IPS-11a (cell line): Measurements from ENCODE around the gene LRRC2.

Source experiments
- H3K4me3 ChIP-seq: one replicate; pipeline ENCODE4 v1.5.1; 2013; ENCODE audit warnings: low read depth, low read length, control low read depth

LRRC2 gene

GRCh38 chr3:46483825-46484224, 82.3 kb downstream of the LRRC2 start:
- H3K4me3 ChIP-seq, result no peak overlapping the region

GRCh38 chr3:46482632-46483350, 83.3 kb downstream of the LRRC2 start:
- H3K4me3 ChIP-seq, result no peak overlapping the region

- H3K4me3 ChIP-seq, result no peak overlapping the region
These were observed 84.5 kb downstream of the LRRC2 start for GRCh38 chr3:46481636-46482035.

- H3K4me3 ChIP-seq, result no peak overlapping the region
These were observed 85.5 kb downstream of the LRRC2 start for GRCh38 chr3:46480491-46481195.

GRCh38 chr3:46479696-46480095, 86.4 kb downstream of the LRRC2 start:
- H3K4me3 ChIP-seq, result no peak overlapping the region

GRCh38 chr3:46479021-46479420, 87.1 kb downstream of the LRRC2 start:
- no peak overlapping the region for H3K4me3 ChIP-seq

GRCh38 chr3:46478341-46478740, 87.8 kb downstream of the LRRC2 start:
- H3K4me3 ChIP-seq, result no peak overlapping the region

- H3K4me3 ChIP-seq, result no peak overlapping the region
These were observed 88.3 kb downstream of the LRRC2 start for GRCh38 chr3:46477756-46478155.

- H3K4me3 ChIP-seq, result no peak overlapping the region
These were observed 89.0 kb downstream of the LRRC2 start for GRCh38 chr3:46477145-46477544.

GRCh38 chr3:46472736-46473135, 93.4 kb downstream of the LRRC2 start:
- no peak overlapping the region for H3K4me3 ChIP-seq

GRCh38 chr3:46471371-46471914, 94.7 kb downstream of the LRRC2 start:
- H3K4me3 ChIP-seq, result no peak overlapping the region

GRCh38 chr3:46470831-46471230, 95.3 kb downstream of the LRRC2 start:
- H3K4me3 ChIP-seq, result no peak overlapping the region

- no peak overlapping the region for H3K4me3 ChIP-seq
These were observed 96.3 kb downstream of the LRRC2 start for GRCh38 chr3:46469680-46470357.

- no peak overlapping the region for H3K4me3 ChIP-seq
These were observed 97.1 kb downstream of the LRRC2 start for GRCh38 chr3:46468753-46469600.

- no peak overlapping the region for H3K4me3 ChIP-seq
These were observed 98.5 kb downstream of the LRRC2 start for GRCh38 chr3:46467562-46467961.

- no peak overlapping the region for H3K4me3 ChIP-seq
These were observed 99.2 kb downstream of the LRRC2 start for GRCh38 chr3:46466871-46467403.

- no peak overlapping the region for H3K4me3 ChIP-seq
These were observed 99.8 kb downstream of the LRRC2 start for GRCh38 chr3:46466273-46466672.
